NCI-H187 (cell line): ENCODE results near the gene CDH4.
"Not testable (repeated sequence)": the region's sequence is repeated elsewhere in the genome, so short reads cannot be mapped to it uniquely, and the experiment has no call there.

ENCODE experiments used
- DNase-seq, 2 experiments: peaks; one replicate each; lab custom pipeline; 2025; lab: John Stamatoyannopoulos, UW

CDH4 gene

GRCh38 chr20:61459266-61459665 is 207.2 kb downstream of the CDH4 start:
- no peak for DNase-seq

- no peak for DNase-seq
Observed at GRCh38 chr20:61459705-61460104, 207.6 kb downstream of the CDH4 start.

- no peak for DNase-seq
Observed at GRCh38 chr20:61460261-61461052, 208.4 kb downstream of the CDH4 start.

- no peak for DNase-seq
Observed at GRCh38 chr20:61461461-61461860, 209.4 kb downstream of the CDH4 start.

- DNase-seq, result no peak
Observed at GRCh38 chr20:61464307-61465303, 212.5 kb downstream of the CDH4 start.

GRCh38 chr20:61475729-61476128 is 223.7 kb downstream of the CDH4 start:
- DNase-seq, result no peak

GRCh38 chr20:61476956-61477355 is 224.9 kb downstream of the CDH4 start:
- no peak for DNase-seq

- DNase-seq, result no peak
Observed at GRCh38 chr20:61477451-61477861, 225.4 kb downstream of the CDH4 start.

- DNase-seq, result no peak
Observed at GRCh38 chr20:61478094-61478493, 226.0 kb downstream of the CDH4 start.

GRCh38 chr20:61478611-61479305 is 226.7 kb downstream of the CDH4 start:
- DNase-seq, result no peak

- not testable (repeated sequence) for DNase-seq
Observed at GRCh38 chr20:61479433-61479832, 227.4 kb downstream of the CDH4 start.

GRCh38 chr20:61480158-61480825 is 228.2 kb downstream of the CDH4 start:
- DNase-seq, result no peak

GRCh38 chr20:61482056-61482887 is 230.2 kb downstream of the CDH4 start:
- no peak for DNase-seq

- DNase-seq, result no peak
Observed at GRCh38 chr20:61482901-61483300, 230.8 kb downstream of the CDH4 start.

GRCh38 chr20:61483336-61484067 is 231.4 kb downstream of the CDH4 start:
- no peak for DNase-seq

- DNase-seq, result no peak
Observed at GRCh38 chr20:61486198-61486597, 234.1 kb downstream of the CDH4 start.

GRCh38 chr20:61487346-61487996 is 235.4 kb downstream of the CDH4 start:
- no peak for DNase-seq

GRCh38 chr20:61487997-61488371 is 235.9 kb downstream of the CDH4 start:
- DNase-seq, result no peak

- no peak for DNase-seq
Observed at GRCh38 chr20:61490721-61491120, 238.7 kb downstream of the CDH4 start.

GRCh38 chr20:61492065-61492464 is 240.0 kb downstream of the CDH4 start:
- DNase-seq, result no peak
